ENCODE results near the gene ECSIT.
"Not testable (repeated sequence)": the region's sequence is repeated elsewhere in the genome, so short reads cannot be mapped to it uniquely, and the experiment has no call there.

Gene ECSIT

GRCh38 chr19:11528551-11529341, at the start of gene ECSIT:
ECSIT (minus strand) TSS chr19:11529134; CDS start chr19:11519170, 9,964 bp downstream.
- TF ChIP-seq CTCF (conservative IDR thresholded peaks at IDR 0.05; ENCODE audit: low read depth, low read length) = no peak
- DNase-seq (ENCODE audit: low read depth) = peak; percentile 99

GRCh38 chr19:11577451-11578257, 48.7 kb upstream of the ECSIT start, which contains the start of gene ACP5:
ACP5 (minus strand) TSS chr19:11577645; CDS start chr19:11577317, 328 bp downstream.
- DNase-seq (ENCODE audit: low read depth) = no peak

More at GRCh38 chr19:11528551-11529341, at the start of gene ECSIT:
- H3K4me3 ChIP-seq (ENCODE audit: low read depth, low read length) = peak within 1 kb of the TSS; percentile 74

GRCh38 chr19:11576227-11576626, 47.3 kb upstream of the ECSIT start:
- DNase-seq (ENCODE audit: low read depth) = no peak
- TF ChIP-seq CTCF (conservative IDR thresholded peaks at IDR 0.05; ENCODE audit: low read depth, low read length) = no peak

More at GRCh38 chr19:11577451-11578257, 48.7 kb upstream of the ECSIT start, which contains the start of gene ACP5:
- TF ChIP-seq CTCF (conservative IDR thresholded peaks at IDR 0.05; ENCODE audit: low read depth, low read length) = no peak
- H3K4me3 ChIP-seq (ENCODE audit: low read depth, low read length) = peak within 1 kb of the TSS; percentile 20

GRCh38 chr19:11574689-11575088, 45.8 kb upstream of the ECSIT start:
- TF ChIP-seq CTCF (conservative IDR thresholded peaks at IDR 0.05; ENCODE audit: low read depth, low read length) = no peak
- H3K4me3 ChIP-seq (ENCODE audit: low read depth, low read length) = no peak overlapping the region
- DNase-seq (ENCODE audit: low read depth) = no peak

More at GRCh38 chr19:11576227-11576626, 47.3 kb upstream of the ECSIT start:
- H3K4me3 ChIP-seq (ENCODE audit: low read depth, low read length) = no peak overlapping the region

GRCh38 chr19:11573763-11574162, 44.8 kb upstream of the ECSIT start:
- not testable (repeated sequence) for DNase-seq (ENCODE audit: low read depth); H3K4me3 ChIP-seq (ENCODE audit: low read depth, low read length)

- DNase-seq (ENCODE audit: low read depth); H3K4me3 ChIP-seq (ENCODE audit: low read depth, low read length): not testable (repeated sequence)
These were observed 44.4 kb upstream of the ECSIT start for GRCh38 chr19:11573354-11573753.

GRCh38 chr19:11570039-11570462, 41.1 kb upstream of the ECSIT start:
- no peak overlapping the region for H3K4me3 ChIP-seq (ENCODE audit: low read depth, low read length)
- DNase-seq (ENCODE audit: low read depth) = no peak
- TF ChIP-seq CTCF (conservative IDR thresholded peaks at IDR 0.05; ENCODE audit: low read depth, low read length) = no peak

Measured in choroid plexus epithelial cell (primary cell).